Endometrial microvascular endothelial cells (primary cell): ENCODE results near the gene MYBPHL. TPM values are rescaled to one million over a fixed set of nuclear protein-coding genes. Genes with fewer than 3 reads are reported as not detected.

Experiments
- in situ Hi-C: cut with HindIII; loops from 2 replicates; pipeline ENCODE4 v1.10.0; 2017; ENCODE audit warnings: low sequenced_read_pairs, low pct_unique_long_range_greater_than_20kb; ENCODE audit errors: inconsistent ontology term
- total RNA-seq: library from RNA; depleted of rRNA; stranded (reverse); fragments of >200 nt; gene quantifications from one replicate; pipeline ENCODE4 v1.2.3, GENCODE V29; 2015; ENCODE audit errors: inconsistent ontology term

MYBPHL gene
- total RNA-seq, 1 donor from 2014 or later: not detected

GRCh38 chr1:109282952-109283747, 23.7 kb downstream of the MYBPHL start, which contains the start of gene PSRC1:
PSRC1 (minus strand) TSS chr1:109283145.
- in situ Hi-C loops: no loop called here

GRCh38 chr1:109282497-109282951, 24.3 kb downstream of the MYBPHL start:
- in situ Hi-C loops: no loop called here

GRCh38 chr1:109281680-109282496, 24.9 kb downstream of the MYBPHL start:
- in situ Hi-C loops: no loop called here

- in situ Hi-C loops: no loop called here
Measured at GRCh38 chr1:109280862-109281261, 25.9 kb downstream of the MYBPHL start.

- in situ Hi-C loops: no loop called here
Measured at GRCh38 chr1:109279615-109280278, 27.1 kb downstream of the MYBPHL start.

- in situ Hi-C loops: no loop called here
Measured at GRCh38 chr1:109277434-109278204, 29.2 kb downstream of the MYBPHL start.

- in situ Hi-C loops: no loop called here
Measured at GRCh38 chr1:109275706-109276345, 31.0 kb downstream of the MYBPHL start.

- in situ Hi-C loops: no loop called here
Measured at GRCh38 chr1:109274533-109275476, 32.0 kb downstream of the MYBPHL start.

- in situ Hi-C loops: no loop called here
Measured at GRCh38 chr1:109273570-109274288, 33.1 kb downstream of the MYBPHL start.

- in situ Hi-C loops: no loop called here
Measured at GRCh38 chr1:109272831-109273547, 33.8 kb downstream of the MYBPHL start.

GRCh38 chr1:109272021-109272799, 34.6 kb downstream of the MYBPHL start:
- in situ Hi-C loops: no loop called here

GRCh38 chr1:109271458-109271857, 35.4 kb downstream of the MYBPHL start:
- in situ Hi-C loops: no loop called here

GRCh38 chr1:109270623-109271317, 36.0 kb downstream of the MYBPHL start:
- in situ Hi-C loops: no loop called here

GRCh38 chr1:109269981-109270622, 36.7 kb downstream of the MYBPHL start:
- in situ Hi-C loops: no loop called here
